GM23248 (cell line): ENCODE data around the gene GALNT5.

Source experiments
- EZH2 ChIP-seq: fragments of 200-600 bp; sonication (generic); IDR thresholded peaks from 2 replicates; pipeline ENCODE4 v1.6.1; 2018; ENCODE audit warnings: antibody characterized with exemption, mild to moderate bottlenecking; ENCODE audit not compliant: insufficient read depth, poor library complexity, severe bottlenecking
- EZH2phosphoT487 ChIP-seq: fragments of 200-600 bp; sonication (generic); IDR thresholded peaks from 2 replicates; pipeline ENCODE4 v1.6.1; 2018; ENCODE audit warnings: antibody characterized with exemption, moderate library complexity, mild to moderate bottlenecking, low read depth; ENCODE audit not compliant: insufficient read depth

GRCh38 chr2:157327200-157327599, 69.7 kb downstream of the GALNT5 start:
- TF ChIP-seq EZH2phosphoT487 (no peak), EZH2 (no peak)
